Measurements from ENCODE around the gene TUT7. TPM values are rescaled to one million over a fixed set of nuclear protein-coding genes. Genes with fewer than 3 reads are reported as not detected.

The TUT7 gene
- total RNA-seq, 2 donors from 2014 or later = 22.6 to 23.3 TPM

- intact Hi-C loops (cut with DNase I) = no loop called here
Observed at GRCh38 chr9:86277072-86277471, 77.1 kb downstream of the TUT7 start.

GRCh38 chr9:86275962-86276361 is 78.2 kb downstream of the TUT7 start:
- DNase-seq (ENCODE audit: low spot score) = no peak
- intact Hi-C loops (cut with DNase I) = no loop called here

More at GRCh38 chr9:86277072-86277471, 77.1 kb downstream of the TUT7 start:
- no peak for DNase-seq (ENCODE audit: low spot score)

DNA sequence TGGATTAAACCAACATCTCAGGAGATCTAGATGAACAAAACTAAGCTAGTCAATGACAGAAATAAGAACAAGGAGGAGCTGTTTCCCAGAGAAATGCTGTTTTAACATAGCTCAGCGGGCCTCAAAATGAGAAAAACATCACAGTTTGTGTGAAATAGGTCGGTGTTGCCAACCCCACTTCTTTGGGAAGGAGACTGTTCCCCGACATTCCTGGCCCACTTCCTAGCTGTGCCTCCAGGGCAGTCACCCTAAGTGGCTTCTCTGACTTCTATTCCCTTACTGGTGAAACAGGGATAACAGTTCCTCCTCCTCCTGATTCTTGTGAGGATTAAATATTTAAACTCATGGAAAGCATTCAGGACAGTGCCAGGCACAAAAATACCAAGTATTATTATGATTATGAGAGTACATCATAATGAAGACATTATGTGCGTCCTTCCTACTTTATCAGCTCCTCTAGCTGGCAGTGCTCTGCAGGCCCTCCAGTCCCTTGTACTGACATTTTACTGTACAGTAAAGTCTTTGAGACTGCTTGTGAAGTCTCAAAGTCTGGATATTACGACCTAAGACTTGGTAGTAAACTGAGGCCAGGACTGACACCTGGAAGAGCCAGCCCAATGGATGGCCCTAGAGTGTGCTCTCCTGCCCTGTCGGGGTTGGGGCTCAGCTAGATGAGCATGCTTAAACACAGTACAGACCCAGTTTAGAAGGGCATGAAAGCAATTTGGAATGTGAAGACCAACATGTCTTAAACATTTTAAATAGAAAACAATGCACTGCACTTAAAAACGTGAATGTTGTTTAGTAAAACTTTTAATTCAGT is 79.2 kb downstream of the TUT7 start:
- intact Hi-C loops (cut with DNase I) = no loop called here
- DNase-seq (ENCODE audit: low spot score) = no peak

DNA sequence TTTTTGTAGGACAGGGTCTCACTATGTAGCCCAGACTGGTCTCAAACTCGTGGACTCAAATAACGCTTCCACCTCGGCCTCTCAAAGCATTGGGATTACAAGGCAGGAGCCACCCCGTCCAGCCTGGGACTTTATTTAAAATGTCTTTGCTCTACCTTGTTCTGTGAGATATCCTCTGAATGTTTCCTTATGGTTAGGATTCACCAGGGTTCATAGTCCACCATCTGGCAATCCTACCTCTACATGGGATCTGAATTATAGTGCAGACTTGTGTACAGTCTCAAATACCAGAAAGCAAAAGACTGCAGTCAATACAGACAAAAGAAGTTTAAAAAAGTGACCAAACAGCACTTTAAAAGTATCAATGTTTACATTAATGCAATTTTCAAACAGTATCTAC is 82.0 kb downstream of the TUT7 start:
- DNase-seq (ENCODE audit: low spot score) = no peak
- intact Hi-C loops (cut with DNase I) = no loop called here

- intact Hi-C loops (cut with DNase I) = no loop called here
- DNase-seq (ENCODE audit: low spot score) = no peak
Observed at GRCh38 chr9:86263876-86264275, 90.3 kb downstream of the TUT7 start.

- no peak for DNase-seq (ENCODE audit: low spot score)
- intact Hi-C loops (cut with DNase I) = no loop called here
Observed at GRCh38 chr9:86262492-86262891, 91.7 kb downstream of the TUT7 start.

- intact Hi-C loops (cut with DNase I) = no loop called here
- DNase-seq (ENCODE audit: low spot score) = no peak
Observed at GRCh38 chr9:86259557-86259956, 94.7 kb downstream of the TUT7 start, which contains the start of gene C9orf153. Gene C9orf153 (minus strand): TSS chr9:86259657. CDS start chr9:86229603, 30,054 bp downstream.

- no peak for DNase-seq (ENCODE audit: low spot score)
- intact Hi-C loops (cut with DNase I) = no loop called here
Observed at GRCh38 chr9:86257391-86257790, 96.8 kb downstream of the TUT7 start.

GRCh38 chr9:86256653-86257052 is 97.6 kb downstream of the TUT7 start:
- intact Hi-C loops (cut with DNase I) = no loop called here
- DNase-seq (ENCODE audit: low spot score) = no peak

- intact Hi-C loops (cut with DNase I) = no loop called here
- no peak for DNase-seq (ENCODE audit: low spot score)
Observed at GRCh38 chr9:86253577-86253976, 100.6 kb downstream of the TUT7 start.

DNA sequence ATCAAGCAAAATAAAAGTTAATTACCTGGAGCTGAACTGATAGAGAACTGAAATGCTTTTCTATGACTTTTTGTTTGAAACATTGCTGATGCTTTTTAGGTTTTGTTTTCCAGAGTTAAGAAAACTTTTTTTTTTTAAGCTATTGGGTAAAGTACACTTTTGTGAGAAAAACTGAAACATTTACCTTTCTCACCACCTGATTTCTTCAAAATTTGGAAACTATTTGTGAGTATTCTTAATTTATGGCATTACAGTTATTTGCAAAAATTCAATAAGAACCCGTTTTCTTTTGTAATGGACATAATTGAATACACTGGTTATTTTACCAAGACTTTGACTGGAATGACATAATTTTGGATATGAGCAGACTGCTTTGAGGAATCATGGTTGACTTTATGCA is 101.3 kb downstream of the TUT7 start:
- intact Hi-C loops (cut with DNase I) = no loop called here
- no peak for DNase-seq (ENCODE audit: low spot score)

DNA sequence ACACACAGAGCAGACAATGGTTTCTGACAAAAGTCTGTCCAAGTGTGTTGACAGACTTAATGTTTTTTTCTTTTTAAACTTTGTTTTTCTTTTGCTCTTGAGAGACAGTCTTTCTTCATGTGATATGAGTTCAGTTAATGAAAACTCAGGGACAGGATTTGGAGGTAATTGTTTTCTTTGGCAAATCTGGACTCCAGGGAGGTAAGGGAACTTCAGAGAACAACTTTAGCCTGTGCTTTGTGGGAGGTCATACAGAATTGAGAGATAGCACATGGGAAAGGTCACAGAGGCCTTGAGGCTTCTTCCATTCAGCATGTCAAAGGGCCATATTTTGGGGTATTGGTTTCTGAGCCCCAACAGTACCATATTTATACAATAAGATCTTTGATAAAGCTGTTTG is 104.1 kb downstream of the TUT7 start:
- intact Hi-C loops (cut with DNase I) = no loop called here

GRCh38 chr9:86248746-86249145 is 105.5 kb downstream of the TUT7 start:
- no peak for DNase-seq (ENCODE audit: low spot score)
- intact Hi-C loops (cut with DNase I) = no loop called here

More for the DNA sequence above, 104.1 kb downstream of the TUT7 start:
- DNase-seq (ENCODE audit: low spot score) = no peak

GRCh38 chr9:86246752-86247161 is 107.5 kb downstream of the TUT7 start:
- intact Hi-C loops (cut with DNase I) = no loop called here
- DNase-seq (ENCODE audit: low spot score) = no peak

- DNase-seq (ENCODE audit: low spot score) = no peak
- intact Hi-C loops (cut with DNase I) = no loop called here
Observed at GRCh38 chr9:86242071-86242470, 112.1 kb downstream of the TUT7 start.

DNA sequence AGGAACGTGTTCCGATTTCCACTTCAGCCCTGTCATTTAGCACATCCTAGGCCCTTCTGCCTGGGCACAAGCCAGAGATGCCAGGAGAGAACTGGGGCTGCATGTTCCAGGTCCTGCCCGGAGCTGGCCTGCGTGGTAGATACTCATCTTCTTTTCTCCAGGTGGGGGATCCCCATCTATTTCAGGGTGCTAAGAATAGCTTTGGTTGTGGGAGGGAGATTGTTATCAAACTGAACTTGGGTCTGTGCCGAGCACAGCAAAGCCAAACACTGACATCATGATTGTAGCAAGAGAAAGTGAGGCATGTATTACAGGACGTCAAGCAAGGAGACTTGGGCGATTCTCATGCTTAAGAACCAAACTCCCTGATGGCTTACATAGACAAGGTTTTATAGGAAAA is 113.0 kb downstream of the TUT7 start:
- no peak for DNase-seq (ENCODE audit: low spot score)
- intact Hi-C loops (cut with DNase I) = no loop called here

DNA sequence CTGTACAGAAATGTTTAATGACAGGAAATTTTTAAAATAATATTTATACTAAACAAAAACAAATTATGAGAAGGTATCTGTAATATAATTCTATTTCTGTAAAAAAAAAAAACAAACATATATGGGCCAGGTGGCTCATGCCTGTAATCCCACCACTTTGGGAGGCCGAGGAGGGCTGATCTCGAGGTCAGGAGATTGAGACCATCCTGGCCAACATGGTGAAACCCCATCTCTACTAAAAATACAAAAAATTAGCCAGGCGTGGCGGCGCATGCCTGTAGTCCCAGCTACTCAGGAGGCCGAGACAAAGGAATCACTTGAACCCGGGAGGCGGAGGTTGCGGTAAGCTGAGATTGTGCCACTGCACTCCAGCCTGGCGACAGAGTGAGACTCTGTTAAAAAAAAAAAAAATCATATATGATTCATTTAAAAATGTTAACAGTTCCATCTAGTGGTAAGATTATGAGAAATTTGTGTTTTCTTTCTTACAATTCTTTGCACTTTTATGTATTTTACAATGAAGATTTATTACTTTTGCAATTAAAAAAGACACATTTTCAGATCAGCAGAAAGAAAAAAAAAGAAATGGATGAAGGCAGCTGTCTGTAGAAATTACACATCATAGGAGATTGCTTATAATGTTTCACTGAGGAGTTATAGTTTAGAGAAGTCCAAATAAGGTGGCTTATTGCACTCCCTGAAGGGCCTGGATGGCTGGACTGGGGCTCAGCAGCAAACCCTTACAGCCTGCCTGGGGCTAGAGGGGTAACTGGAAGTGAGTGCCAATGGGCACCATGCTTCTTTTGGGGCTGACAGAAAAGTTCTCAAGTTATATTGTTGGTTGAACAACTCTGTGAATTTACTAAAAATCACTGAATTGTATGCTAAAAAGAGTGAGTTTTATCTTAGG is 115.1 kb downstream of the TUT7 start:
- intact Hi-C loops (cut with DNase I) = no loop called here
- DNase-seq (ENCODE audit: low spot score) = no peak

Measured in posterior vena cava (tissue), 2 donors.